Measurements from ENCODE around the gene GARIN5B. TPM values are rescaled to one million over a fixed set of nuclear protein-coding genes. Genes with fewer than 3 reads are reported as not detected.
A peak's percentile ranks its signal among the peaks of the same experiment; 100 is the strongest.

GARIN5B gene
- total RNA-seq, 1 experiment from 2014 or later, result not detected

DNA sequence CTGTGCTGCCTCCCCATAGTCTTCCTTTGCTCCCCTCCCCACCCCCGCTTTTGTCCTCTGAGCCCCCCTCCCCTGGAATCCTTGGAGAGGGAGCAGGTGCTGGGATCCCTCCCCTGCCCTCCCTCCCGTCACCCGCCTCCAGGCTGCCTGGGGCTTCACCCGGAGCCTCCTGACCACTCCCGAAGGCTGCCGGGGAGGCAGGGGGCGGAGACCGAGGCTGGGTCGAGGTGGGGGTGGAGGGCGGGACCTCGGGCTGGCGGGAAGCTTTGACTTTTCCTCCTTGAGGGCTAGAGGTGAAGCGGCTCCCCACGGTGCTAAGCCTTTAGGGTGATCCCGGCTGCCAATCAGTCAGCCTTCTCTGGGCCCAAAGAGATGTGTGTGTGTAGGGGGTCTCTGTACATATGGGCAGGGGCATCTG, 21.9 kb downstream of the GARIN5B start:
- TF ChIP-seq, protein P1, sequence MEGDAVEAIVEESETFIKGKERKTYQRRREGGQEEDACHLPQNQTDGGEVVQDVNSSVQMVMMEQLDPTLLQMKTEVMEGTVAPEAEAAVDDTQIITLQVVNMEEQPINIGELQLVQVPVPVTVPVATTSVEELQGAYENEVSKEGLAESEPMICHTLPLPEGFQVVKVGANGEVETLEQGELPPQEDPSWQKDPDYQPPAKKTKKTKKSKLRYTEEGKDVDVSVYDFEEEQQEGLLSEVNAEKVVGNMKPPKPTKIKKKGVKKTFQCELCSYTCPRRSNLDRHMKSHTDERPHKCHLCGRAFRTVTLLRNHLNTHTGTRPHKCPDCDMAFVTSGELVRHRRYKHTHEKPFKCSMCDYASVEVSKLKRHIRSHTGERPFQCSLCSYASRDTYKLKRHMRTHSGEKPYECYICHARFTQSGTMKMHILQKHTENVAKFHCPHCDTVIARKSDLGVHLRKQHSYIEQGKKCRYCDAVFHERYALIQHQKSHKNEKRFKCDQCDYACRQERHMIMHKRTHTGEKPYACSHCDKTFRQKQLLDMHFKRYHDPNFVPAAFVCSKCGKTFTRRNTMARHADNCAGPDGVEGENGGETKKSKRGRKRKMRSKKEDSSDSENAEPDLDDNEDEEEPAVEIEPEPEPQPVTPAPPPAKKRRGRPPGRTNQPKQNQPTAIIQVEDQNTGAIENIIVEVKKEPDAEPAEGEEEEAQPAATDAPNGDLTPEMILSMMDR (conservative IDR thresholded peaks at IDR 0.05; ENCODE audit: low read depth, low read length), result no peak
- TF ChIP-seq EZH2phosphoT487 (IDR thresholded peaks at IDR 0.05; ENCODE audit: borderline replicate concordance, low read length) (no peak), EZH2 (IDR thresholded peaks at IDR 0.05; ENCODE audit: low read length, unreplicated experiment) (no peak)
- Histone ChIP-seq H4K20me1 (ENCODE audit: low read length) (no peaks in the 10 kb centered on the region), H3K9me2 (replicated peaks; ENCODE audit: low read length) (no peaks in the 10 kb centered on the region), H3K36me3 (ENCODE audit: low read depth, low read length) (no peaks in the 10 kb centered on the region), H3K9ac (ENCODE audit: low read length) (peak overlapping the region; percentile 88), H3K4me3 (ENCODE audit: low read length) (peak overlapping the region; percentile 80), H3K9me3 (ENCODE audit: low read length) (no peaks in the 10 kb centered on the region), H3K27me3 (ENCODE audit: low read length) (no peaks in the 10 kb centered on the region), H3K4me1 (ENCODE audit: insufficient read depth, low read length) (peaks cover 27% of the 10 kb centered on the region), H3K4me2 (ENCODE audit: low read length) (peak overlapping the region; percentile 97), H3F3A (ENCODE audit: low read length, unreplicated experiment) (no peaks in the 10 kb centered on the region), H3K79me2 (ENCODE audit: low read length) (peaks cover 11% of the 10 kb centered on the region), H2AFZ (ENCODE audit: low read length) (no peak overlapping the region; the same call in 1 of the 2 replicates), H3K27ac (ENCODE audit: low read length) (0 out of 2 replicates have a peak overlapping the region, but pooled peaks have one; percentile 38)
- ChIA-PET POLR2A (ENCODE audit: unreplicated experiment) (interaction anchor here (0.6 kb wide), 1 partner anchor 14 kb away, joined by 3 read pairs; no protein-coding TSS in a partner anchor), CTCF (interaction anchor here (0.5 to 0.7 kb wide), 2 partner anchors 13 to 43 kb away, joined by 3 to 12 read pairs; partner anchors contain the start of gene TMEM238)
- intact Hi-C loops (cut with micrococcal nuclease), result no loop called here
- DNase-seq (peak; percentile 62), ATAC-seq (no peak)
- no TSS peak for BruUV-seq (replicated peaks)

DNA sequence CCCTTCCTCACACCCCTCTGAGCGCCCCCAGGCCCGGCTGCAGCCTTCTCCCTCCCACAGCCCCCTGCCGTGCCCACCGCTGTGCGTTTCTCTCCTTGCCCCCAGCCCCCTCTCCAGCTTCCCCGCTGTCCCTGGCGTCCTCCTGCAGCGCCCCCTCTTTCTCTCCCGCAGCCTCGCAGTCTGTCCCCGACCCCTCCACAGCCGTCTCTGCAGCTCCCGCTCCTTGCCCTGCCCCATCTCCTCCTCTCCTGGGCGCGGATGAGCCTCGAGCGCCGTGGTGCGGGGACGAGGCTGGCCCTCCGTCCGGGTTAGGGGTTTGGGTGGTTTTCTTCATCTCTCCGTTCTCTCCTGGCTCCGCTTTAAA, 22.3 kb downstream of the GARIN5B start:
- Histone ChIP-seq H3K4me1 (ENCODE audit: insufficient read depth, low read length) (peaks cover 26% of the 10 kb centered on the region), H3F3A (ENCODE audit: low read length, unreplicated experiment) (no peaks in the 10 kb centered on the region), H3K27ac (ENCODE audit: low read length) (peak overlapping the region; percentile 38), H3K27me3 (ENCODE audit: low read length) (no peaks in the 10 kb centered on the region), H3K4me2 (ENCODE audit: low read length) (peak overlapping the region; percentile 97), H3K36me3 (ENCODE audit: low read depth, low read length) (no peaks in the 10 kb centered on the region), H3K9ac (ENCODE audit: low read length) (peak overlapping the region; percentile 88), H3K9me2 (replicated peaks; ENCODE audit: low read length) (no peaks in the 10 kb centered on the region), H3K4me3 (ENCODE audit: low read length) (peak overlapping the region; percentile 80), H4K20me1 (ENCODE audit: low read length) (no peaks in the 10 kb centered on the region), H3K79me2 (ENCODE audit: low read length) (peaks cover 11% of the 10 kb centered on the region), H3K9me3 (ENCODE audit: low read length) (no peaks in the 10 kb centered on the region), H2AFZ (ENCODE audit: low read length) (no peak overlapping the region; the same call in 1 of the 2 replicates)
- TF ChIP-seq, protein P1 (conservative IDR thresholded peaks at IDR 0.05; ENCODE audit: low read depth, low read length), result peak; percentile 44
- no peak for TF ChIP-seq EZH2 (IDR thresholded peaks at IDR 0.05; ENCODE audit: low read length, unreplicated experiment)
- CTCF ChIA-PET, result no interaction called here
- no peak for DNase-seq
- intact Hi-C loops (cut with micrococcal nuclease), result no loop called here
- no peak for ATAC-seq
- no TSS peak for BruUV-seq (replicated peaks)
- POLR2A ChIA-PET (ENCODE audit: unreplicated experiment), result no interaction called here

All from PC-3 (cell line).